Osteoblast (primary cell): Measurements from ENCODE around the gene SYNPO. TPM values are rescaled to one million over a fixed set of nuclear protein-coding genes. Genes with fewer than 3 reads are reported as not detected.

Experiments
- DNase-seq: peaks from one replicate; pipeline ENCODE4 v3.0.0; 2011; ENCODE audit warnings: low spot score, mixed read lengths; ENCODE audit not compliant: insufficient read length; ENCODE audit errors: missing footprints
- H2AFZ ChIP-seq: 2 replicates; pipeline ENCODE4 v1.6.0; 2011; ENCODE audit warnings: mild to moderate bottlenecking, low read length
- H3K27ac ChIP-seq: 2 replicates; pipeline ENCODE4 v1.5.1; 2011; ENCODE audit warnings: mild to moderate bottlenecking, low read depth, low read length, moderate library complexity
- H3K27me3 ChIP-seq: 2 replicates; pipeline ENCODE4 v1.6.0; 2012; ENCODE audit warnings: mild to moderate bottlenecking, control low read depth, inconsistent platforms, low read length, moderate library complexity; ENCODE audit not compliant: insufficient read depth
- H3K36me3 ChIP-seq: 2 replicates; pipeline ENCODE4 v1.5.1; 2011; ENCODE audit warnings: mild to moderate bottlenecking, low read length, control low read depth, moderate library complexity; ENCODE audit not compliant: insufficient read depth
- H3K4me1 ChIP-seq: 2 replicates; pipeline ENCODE4 v1.5.1; 2011; ENCODE audit warnings: mild to moderate bottlenecking, low read length, control low read depth, moderate library complexity; ENCODE audit not compliant: insufficient read depth
- H3K4me2 ChIP-seq: 2 replicates; pipeline ENCODE4 v1.6.0; 2011; ENCODE audit warnings: mild to moderate bottlenecking, low read length; ENCODE audit not compliant: insufficient read depth
- H3K4me3 ChIP-seq: fragments of 200-600 bp; sonication (generic); 3 replicates; pipeline ENCODE4 v1.5.1; 2012; ENCODE audit warnings: mild to moderate bottlenecking, low read length, inconsistent platforms; ENCODE audit not compliant: insufficient read depth
- H3K79me2 ChIP-seq: 2 replicates; pipeline ENCODE4 v1.6.0; 2012; ENCODE audit warnings: mild to moderate bottlenecking, low read length, control low read depth, inconsistent platforms; ENCODE audit not compliant: insufficient read depth
- H3K9me3 ChIP-seq: 2 replicates; pipeline ENCODE4 v1.5.1; 2011; ENCODE audit warnings: low read depth, low read length, control low read depth
- H4K20me1 ChIP-seq: 2 replicates; pipeline ENCODE4 v1.6.0; 2012; ENCODE audit warnings: mild to moderate bottlenecking, low read length, control low read depth; ENCODE audit not compliant: insufficient read depth
- CTCF ChIP-seq: IDR thresholded peaks from 2 replicates; pipeline ENCODE4 v1.5.1; 2011; ENCODE audit warnings: mild to moderate bottlenecking, low read depth, low read length, moderate library complexity; ENCODE audit errors: extremely low read depth
- total RNA-seq: library from RNA; depleted of rRNA; stranded (reverse); fragments of >200 nt; gene quantifications from 2 replicates; pipeline ENCODE4 v1.2.3, GENCODE V29; 2012

The SYNPO gene
- total RNA-seq, 1 donor: 4.0 TPM

GRCh38 chr5:150700246-150700593, 59.8 kb downstream of the SYNPO start:
- DNase-seq: no peak
- H2AFZ ChIP-seq: no peak overlapping the region
- peak overlapping the region; percentile 98 for H3K4me3 ChIP-seq
- peak overlapping the region; percentile 92 for H3K27ac ChIP-seq
- TF ChIP-seq CTCF: no peak
- H3K4me1 ChIP-seq: peaks cover 18% of the 10 kb centered on the region
- H4K20me1 ChIP-seq: peaks cover 17% of the 10 kb centered on the region
- no peaks in the 10 kb centered on the region for H3K27me3 ChIP-seq
- peaks cover 38% of the 10 kb centered on the region for H3K36me3 ChIP-seq
- peak overlapping the region; percentile 82 for H3K4me2 ChIP-seq
- no peaks in the 10 kb centered on the region for H3K9me3 ChIP-seq
- H3K79me2 ChIP-seq: peaks cover 27% of the 10 kb centered on the region

- Histone ChIP-seq H3K4me2 (peak within 1 kb of the TSS; percentile 82), H3K79me2 (peaks cover 27% of the 10 kb centered on the region), H3K27me3 (no peaks in the 10 kb centered on the region), H2AFZ (peak within 1 kb of the TSS; percentile 97), H3K36me3 (peaks cover 32% of the 10 kb centered on the region), H4K20me1 (peaks cover 12% of the 10 kb centered on the region), H3K4me3 (peak within 1 kb of the TSS; percentile 98), H3K27ac (peak within 1 kb of the TSS; percentile 92), H3K4me1 (peaks cover 17% of the 10 kb centered on the region), H3K9me3 (no peaks in the 10 kb centered on the region)
- DNase-seq: peak; percentile 84
- TF ChIP-seq CTCF: peak; percentile 55
Measured at GRCh38 chr5:150700594-150701377, 60.3 kb downstream of the SYNPO start, which contains the start of gene RBM22. Gene RBM22, minus strand, starts transcription at chr5:150701062. Its CDS starts 77 bp downstream, at chr5:150700985.

- H3K79me2 ChIP-seq: peaks cover 21% of the 10 kb centered on the region
- H3K36me3 ChIP-seq: peaks cover 12% of the 10 kb centered on the region
- no peaks in the 10 kb centered on the region for H3K9me3 ChIP-seq
- DNase-seq: no peak
- H3K4me1 ChIP-seq: peaks cover 17% of the 10 kb centered on the region
- no peak overlapping the region for H3K27ac ChIP-seq
- no peak overlapping the region for H3K4me2 ChIP-seq
- no peak overlapping the region for H2AFZ ChIP-seq
- H4K20me1 ChIP-seq: peaks cover 6% of the 10 kb centered on the region
- no peaks in the 10 kb centered on the region for H3K27me3 ChIP-seq
- TF ChIP-seq CTCF: no peak
- no peak overlapping the region for H3K4me3 ChIP-seq
Measured at GRCh38 chr5:150703762-150704161, 63.3 kb downstream of the SYNPO start.

- H3K79me2 ChIP-seq: no peaks in the 10 kb centered on the region
- no peaks in the 10 kb centered on the region for H3K4me1 ChIP-seq
- no peak overlapping the region for H2AFZ ChIP-seq
- H3K27me3 ChIP-seq: no peaks in the 10 kb centered on the region
- no peak overlapping the region for H3K4me2 ChIP-seq
- H3K36me3 ChIP-seq: peaks cover 40% of the 10 kb centered on the region
- H4K20me1 ChIP-seq: no peaks in the 10 kb centered on the region
- H3K27ac ChIP-seq: no peak overlapping the region
- H3K9me3 ChIP-seq: no peaks in the 10 kb centered on the region
- H3K4me3 ChIP-seq: no peak overlapping the region
- DNase-seq: no peak
- TF ChIP-seq CTCF: no peak
Measured at GRCh38 chr5:150706776-150707390, 66.4 kb downstream of the SYNPO start.
